GM18873 (cell line): Measurements from ENCODE around the gene SURF1.

Source experiments
- ATAC-seq: cut with Tn5 transposase; IDR thresholded peaks from one replicate; pipeline ENCODE4 v1.9.1; 2021; ENCODE audit warnings: mild to moderate bottlenecking, moderate library complexity, moderate number of reproducible peaks; ENCODE audit not compliant: unreplicated experiment, low FRiP score

The SURF1 gene

GRCh38 chr9:133367221-133367620 lies 10.9 kb upstream of the SURF1 start:
- no peak for ATAC-seq

GRCh38 chr9:133366435-133366834 lies 10.1 kb upstream of the SURF1 start:
- no peak for ATAC-seq

GRCh38 chr9:133362359-133363044 lies 6.2 kb upstream of the SURF1 start:
- no peak for ATAC-seq

GRCh38 chr9:133361507-133362092 lies 5.3 kb upstream of the SURF1 start:
- ATAC-seq: no peak

- ATAC-seq: no peak
These were observed 4.4 kb upstream of the SURF1 start for GRCh38 chr9:133360400-133361393.

GRCh38 chr9:133359399-133360175 lies 3.3 kb upstream of the SURF1 start:
- no peak for ATAC-seq

- no peak for ATAC-seq
These were observed 1.4 kb upstream of the SURF1 start for GRCh38 chr9:133357656-133358055.

- no peak for ATAC-seq
These were observed 368 bp downstream of the SURF1 start for GRCh38 chr9:133355881-133356357.

- ATAC-seq: no peak
These were observed 1.5 kb downstream of the SURF1 start for GRCh38 chr9:133354766-133355165.

GRCh38 chr9:133353548-133353947 lies 2.7 kb downstream of the SURF1 start:
- ATAC-seq: no peak

- no peak for ATAC-seq
These were observed 3.5 kb downstream of the SURF1 start for GRCh38 chr9:133352635-133353340.

- no peak for ATAC-seq
These were observed 4.2 kb downstream of the SURF1 start for GRCh38 chr9:133351908-133352634.

GRCh38 chr9:133351526-133351907 lies 4.8 kb downstream of the SURF1 start:
- no peak for ATAC-seq

- ATAC-seq: no peak
These were observed 6.2 kb downstream of the SURF1 start for GRCh38 chr9:133349965-133350616.

GRCh38 chr9:133348718-133349573 lies 7.3 kb downstream of the SURF1 start:
- no peak for ATAC-seq

- ATAC-seq: peak; percentile 75
These were observed 8.1 kb downstream of the SURF1 start, which contains the start of the genes MED22 and RPL7A for GRCh38 chr9:133347985-133348717. Gene MED22 (minus strand): TSS chr9:133348131. CDS start chr9:133346662, 1,469 bp downstream. Gene RPL7A (plus strand): TSS chr9:133348218. CDS start chr9:133348244, 26 bp downstream.

- ATAC-seq: peak; percentile 16
These were observed 8.7 kb downstream of the SURF1 start for GRCh38 chr9:133347515-133347984.
